Inflammatory macrophage treated with lipopolysaccharide for 1 hour (primary cell): Measurements from ENCODE around the gene PDE6A.

Experiments used
- DNase-seq, 2 donors: peaks; one replicate each; pipeline ENCODE4 v3.0.0-alpha.2; 2020 to 2022

The PDE6A gene

DNA sequence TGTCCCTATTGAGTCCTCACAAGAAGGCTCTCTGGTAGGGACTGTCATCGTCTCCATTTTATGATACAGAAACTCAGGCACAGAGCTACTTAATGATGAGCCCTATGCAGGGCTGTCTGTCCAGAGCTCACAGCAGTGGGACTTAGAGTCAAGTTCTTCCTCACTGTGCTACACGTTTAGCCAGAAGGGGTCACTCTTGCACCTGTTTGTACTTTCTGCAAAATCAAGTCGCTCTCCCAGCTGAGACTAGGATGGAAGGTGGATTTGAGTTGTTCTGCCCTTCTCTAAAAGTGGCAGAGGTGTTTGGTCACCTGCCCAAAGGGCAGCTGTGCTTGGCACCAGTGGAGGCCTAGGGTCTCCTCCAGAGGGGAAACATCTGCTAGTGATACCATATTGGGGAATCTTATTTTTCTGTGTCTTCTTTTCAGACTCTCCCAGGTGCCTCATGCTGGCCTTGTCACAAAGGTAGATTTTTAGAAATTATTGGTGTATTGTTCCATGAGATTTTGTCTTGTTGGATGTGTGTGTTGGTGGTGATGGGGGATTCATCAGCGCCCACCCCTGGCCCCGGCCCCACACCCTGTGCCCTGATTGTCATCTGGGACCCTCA is 110.2 kb downstream of the PDE6A start:
- DNase-seq, result peak; percentile 30 to 60

DNA sequence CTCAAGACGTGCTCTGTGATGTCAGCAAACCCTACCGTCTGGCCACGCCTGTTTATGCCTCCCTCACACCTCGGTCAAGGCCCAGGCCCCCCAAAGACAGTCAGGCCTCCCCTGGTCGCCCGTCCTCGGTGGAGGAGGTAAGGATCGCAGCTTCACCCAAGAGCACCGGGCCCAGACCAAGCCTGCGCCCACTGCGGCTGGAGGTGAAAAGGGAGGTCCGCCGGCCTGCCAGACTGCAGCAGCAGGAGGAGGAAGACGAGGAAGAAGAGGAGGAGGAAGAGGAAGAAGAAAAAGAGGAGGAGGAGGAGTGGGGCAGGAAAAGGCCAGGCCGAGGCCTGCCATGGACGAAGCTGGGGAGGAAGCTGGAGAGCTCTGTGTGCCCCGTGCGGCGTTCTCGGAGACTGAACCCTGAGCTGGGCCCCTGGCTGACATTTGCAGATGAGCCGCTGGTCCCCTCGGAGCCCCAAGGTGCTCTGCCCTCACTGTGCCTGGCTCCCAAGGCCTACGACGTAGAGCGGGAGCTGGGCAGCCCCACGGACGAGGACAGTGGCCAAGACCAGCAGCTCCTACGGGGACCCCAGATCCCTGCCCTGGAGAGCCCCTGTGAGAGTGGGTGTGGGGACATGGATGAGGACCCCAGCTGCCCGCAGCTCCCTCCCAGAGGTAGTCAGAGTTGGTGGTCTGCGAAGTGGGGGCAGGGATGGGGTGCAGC is 111.3 kb downstream of the PDE6A start:
- DNase-seq, result no peak

DNA sequence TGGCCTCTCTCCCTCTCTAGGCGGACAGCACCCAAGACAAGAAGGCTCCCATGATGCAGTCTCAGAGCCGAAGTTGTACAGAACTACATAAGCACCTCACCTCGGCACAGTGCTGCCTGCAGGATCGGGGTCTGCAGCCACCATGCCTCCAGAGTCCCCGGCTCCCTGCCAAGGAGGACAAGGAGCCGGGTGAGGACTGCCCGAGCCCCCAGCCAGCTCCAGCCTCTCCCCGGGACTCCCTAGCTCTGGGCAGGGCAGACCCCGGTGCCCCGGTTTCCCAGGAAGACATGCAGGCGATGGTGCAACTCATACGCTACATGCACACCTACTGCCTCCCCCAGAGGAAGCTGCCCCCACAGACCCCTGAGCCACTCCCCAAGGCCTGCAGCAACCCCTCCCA is 112.0 kb downstream of the PDE6A start:
- no peak for DNase-seq

DNA sequence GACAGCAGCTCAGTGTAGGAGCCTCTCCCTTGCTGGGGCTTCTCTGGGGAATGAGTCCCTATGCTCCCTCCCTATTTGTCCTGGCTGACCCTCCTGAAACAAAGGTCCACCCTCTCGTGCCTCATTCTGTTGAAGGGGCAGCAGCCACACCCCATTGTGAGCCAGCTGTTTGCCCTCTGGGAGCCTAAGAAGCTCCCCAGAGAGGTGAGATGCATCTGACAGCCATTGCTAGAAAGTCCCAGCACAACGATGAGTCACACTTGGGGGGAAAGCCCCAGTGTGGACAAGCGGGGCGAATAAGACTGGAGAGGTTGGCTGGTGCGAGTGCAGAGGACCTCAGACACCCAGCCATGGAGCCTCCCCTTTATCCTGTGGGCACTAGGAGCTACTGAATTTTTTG is 113.1 kb downstream of the PDE6A start:
- DNase-seq, result peak; percentile 25 to 60

DNA sequence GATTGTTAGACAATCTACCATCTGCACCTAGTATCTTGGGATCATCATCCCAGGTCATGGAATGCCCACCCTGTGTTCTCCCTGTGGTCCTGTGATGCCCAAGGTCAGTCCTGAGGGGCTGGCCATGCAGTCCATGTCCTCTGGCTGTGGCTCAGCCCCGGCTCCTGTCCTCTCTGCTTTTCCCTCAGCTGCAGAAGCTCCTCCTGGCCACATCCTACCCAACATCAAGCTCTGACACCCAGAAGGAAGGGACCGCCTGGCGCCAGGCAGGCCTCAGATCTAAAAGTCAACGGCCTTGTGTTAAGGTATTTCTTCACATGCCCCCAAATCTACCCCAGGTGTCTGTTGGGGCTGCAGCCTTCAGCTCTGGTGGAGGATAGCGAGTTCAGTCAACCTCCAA is 114.0 kb downstream of the PDE6A start:
- DNase-seq, result no peak

DNA sequence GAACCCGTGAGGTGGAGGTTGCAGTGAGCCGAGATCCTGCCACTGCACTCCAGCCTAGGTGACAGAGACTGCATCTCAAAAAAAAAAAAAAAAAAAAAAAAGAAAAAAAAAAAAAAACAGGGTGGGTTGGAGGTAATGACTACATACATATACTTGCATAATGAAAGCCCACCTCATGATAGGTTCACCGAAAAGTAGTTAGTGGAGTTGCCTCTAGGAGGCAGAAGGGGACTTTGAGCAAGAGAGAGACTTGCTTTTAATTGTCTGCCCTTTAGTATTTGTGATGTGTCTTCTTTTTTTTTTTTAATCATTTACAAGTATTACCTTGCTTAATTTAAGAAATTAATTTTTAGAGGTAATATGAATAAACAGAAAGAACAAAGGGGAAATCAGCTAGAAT is 114.6 kb downstream of the PDE6A start:
- DNase-seq, result no peak

DNA sequence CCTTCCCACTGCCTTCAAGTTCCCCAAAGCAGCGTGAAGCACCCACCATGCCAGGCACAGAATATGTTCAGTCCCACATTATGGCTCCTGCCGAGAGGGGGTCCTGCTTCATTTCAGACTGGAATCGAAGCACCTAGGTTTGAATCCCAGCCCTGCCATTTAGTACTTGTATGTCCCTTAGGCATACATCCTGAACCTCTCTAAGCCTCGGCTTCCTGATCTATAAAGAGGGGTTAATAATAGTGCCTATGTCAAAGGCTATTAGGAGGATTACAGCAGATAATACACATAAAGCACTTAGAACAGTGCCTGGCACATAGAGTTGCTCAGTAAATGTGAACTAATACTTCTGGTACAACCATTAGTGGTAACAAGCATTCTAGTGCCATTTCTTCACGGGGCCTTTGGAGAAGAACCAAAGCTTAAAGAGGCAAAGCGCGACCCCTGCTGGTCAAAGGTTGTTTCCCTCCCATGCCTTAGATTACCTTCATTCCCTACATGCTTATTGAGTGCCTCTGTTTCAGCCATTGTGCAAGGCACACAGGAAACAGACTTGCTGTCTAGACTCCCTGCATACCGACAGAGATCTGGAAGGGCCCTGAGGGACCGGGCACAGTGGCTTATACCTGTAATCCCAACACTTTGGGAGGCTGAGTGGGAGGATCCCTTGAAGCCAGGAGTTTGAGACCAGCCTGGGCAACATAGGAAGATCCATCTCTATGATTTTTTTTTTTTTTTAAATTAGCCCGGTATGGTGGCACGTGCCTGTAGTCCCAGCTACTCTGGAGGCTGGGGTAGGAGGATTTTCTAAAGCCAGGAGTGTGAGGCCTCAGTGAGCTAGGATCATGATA is 116.2 kb downstream of the PDE6A start:
- DNase-seq, result peak; percentile 86 to 99

DNA sequence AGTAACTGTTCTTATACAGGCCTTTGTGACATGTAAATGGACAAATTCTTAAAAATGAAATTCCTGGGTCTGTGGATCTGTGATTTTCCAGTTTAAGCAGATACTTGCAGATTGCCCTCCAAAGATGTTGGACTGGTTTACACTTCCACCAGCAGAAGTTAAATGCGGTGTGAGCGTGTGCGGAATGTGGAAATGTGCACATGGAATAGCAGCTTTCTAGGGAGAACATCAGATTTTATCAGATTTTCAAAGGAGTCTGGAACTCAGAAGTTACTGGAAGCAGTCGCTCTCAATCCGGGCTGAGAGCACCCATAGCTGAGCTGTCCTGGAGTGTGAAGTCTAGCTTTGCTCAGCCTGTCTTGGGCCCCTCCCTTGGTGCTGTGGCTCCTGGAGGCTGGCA is 117.0 kb downstream of the PDE6A start:
- no peak for DNase-seq

DNA sequence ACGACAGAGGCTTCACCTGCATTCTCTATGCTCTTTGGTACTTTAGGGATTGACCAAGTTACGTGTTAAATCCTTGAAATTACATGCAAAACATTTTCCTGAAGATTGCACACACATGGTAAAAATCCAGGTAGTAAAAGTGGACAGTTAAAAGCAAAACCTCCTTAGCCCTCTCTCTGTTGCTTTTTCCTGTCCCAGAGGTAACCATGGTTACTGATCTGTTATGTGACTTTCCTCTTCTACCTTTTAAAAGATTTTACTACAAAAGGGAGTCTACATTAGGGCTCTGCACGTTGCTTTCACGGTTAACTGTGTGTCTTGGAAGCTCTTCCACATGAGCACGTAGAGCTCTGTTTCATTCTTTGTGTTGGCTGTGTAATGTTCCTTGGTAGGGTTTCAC is 117.5 kb downstream of the PDE6A start:
- no peak for DNase-seq

DNA sequence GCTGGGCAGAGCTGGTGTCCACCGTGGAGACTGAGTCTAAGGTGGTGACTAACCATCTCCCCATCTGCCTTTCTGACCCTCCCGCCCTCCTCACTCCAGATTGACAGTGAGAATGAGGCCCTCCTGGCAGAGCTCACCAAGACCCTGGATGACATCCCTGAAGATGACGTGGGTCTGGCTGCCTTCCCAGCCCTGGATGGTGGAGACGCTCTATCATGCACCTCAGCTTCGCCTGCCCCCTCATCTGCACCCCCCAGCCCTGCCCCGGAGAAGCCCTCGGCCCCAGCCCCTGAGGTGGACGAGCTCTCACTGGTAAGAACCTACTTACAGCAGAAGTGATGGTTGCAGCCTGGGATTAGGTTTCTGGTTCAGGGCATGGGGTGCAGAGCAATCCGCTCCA is 118.0 kb downstream of the PDE6A start:
- DNase-seq, result no peak

DNA sequence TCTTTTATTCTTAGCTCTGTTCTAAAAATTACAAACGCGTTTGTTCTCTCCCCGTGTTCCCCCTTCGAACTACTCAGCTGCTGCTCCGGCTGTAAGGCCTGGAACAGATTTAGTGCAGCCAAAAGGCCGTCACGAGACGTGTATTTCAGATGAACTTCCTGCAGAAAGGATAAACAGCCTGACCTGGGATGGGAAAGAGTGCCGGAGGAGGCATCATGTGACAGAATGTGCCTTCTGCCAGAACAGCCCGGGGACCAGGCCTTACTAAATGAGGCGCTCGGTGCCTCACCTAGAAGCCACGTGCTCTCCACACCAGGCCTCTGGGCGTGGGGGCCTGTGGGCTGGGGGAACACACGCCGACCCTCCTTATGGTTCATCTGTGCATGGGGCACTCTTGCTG is 119.7 kb downstream of the PDE6A start:
- no peak for DNase-seq

DNA sequence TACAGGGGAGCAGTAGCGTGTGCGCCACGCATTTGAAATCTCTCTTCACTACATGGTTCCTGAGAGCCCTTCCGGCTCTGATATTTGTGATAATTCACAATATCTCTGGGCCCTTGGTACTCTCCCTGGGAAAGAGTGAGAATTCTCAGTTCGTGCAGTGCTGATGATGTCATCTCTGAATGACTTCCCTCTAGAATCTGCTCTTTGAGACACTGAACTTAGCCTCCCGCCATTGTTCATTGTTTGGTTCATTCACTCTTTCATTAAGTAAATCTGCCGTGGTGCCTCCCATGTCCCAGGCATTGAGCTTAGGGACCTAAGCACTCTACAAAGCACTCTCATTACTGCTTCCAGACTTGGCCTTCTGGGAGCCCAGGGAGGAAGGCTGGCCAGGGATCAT is 120.5 kb downstream of the PDE6A start:
- no peak for DNase-seq

DNA sequence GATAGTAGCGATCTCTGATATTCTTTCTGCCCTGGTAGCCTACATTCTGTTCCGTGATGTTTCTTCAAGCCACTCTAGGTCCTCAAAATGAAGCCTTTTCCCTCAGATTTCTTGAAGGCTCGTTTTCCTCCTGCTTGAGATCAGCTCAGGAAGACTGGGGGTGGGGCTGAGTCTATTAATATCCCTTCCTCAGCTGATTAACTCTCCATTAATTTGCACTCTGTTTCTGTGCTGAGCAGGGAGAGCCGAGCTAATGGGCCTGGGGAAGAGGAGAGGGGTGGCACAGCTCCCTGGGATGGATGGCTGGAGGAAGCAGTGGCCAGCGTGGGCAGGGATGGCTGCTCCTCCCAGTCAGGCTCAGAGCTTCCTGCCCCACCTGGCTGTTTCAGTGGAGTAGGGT is 121.2 kb downstream of the PDE6A start:
- DNase-seq, result no peak

DNA sequence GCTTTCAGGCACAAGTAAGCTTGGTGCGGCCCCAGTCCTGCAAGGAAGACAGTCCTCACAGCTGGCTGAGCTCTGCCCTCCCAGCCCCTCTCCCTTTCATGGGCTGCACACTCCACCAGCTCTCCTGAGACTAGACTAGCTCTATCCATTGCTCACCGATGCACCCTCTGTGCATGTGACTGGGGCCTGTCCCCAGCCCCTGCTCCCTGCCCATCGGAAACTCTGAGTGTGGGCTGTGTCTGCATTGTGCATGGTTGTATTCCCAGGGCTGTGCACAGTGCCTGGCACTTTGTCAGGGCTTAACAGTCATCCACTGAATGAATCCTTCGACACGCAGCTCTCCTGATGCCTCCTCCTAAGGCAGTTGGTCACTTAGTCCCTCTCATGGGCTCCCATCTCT is 122.3 kb downstream of the PDE6A start:
- DNase-seq, result no peak

DNA sequence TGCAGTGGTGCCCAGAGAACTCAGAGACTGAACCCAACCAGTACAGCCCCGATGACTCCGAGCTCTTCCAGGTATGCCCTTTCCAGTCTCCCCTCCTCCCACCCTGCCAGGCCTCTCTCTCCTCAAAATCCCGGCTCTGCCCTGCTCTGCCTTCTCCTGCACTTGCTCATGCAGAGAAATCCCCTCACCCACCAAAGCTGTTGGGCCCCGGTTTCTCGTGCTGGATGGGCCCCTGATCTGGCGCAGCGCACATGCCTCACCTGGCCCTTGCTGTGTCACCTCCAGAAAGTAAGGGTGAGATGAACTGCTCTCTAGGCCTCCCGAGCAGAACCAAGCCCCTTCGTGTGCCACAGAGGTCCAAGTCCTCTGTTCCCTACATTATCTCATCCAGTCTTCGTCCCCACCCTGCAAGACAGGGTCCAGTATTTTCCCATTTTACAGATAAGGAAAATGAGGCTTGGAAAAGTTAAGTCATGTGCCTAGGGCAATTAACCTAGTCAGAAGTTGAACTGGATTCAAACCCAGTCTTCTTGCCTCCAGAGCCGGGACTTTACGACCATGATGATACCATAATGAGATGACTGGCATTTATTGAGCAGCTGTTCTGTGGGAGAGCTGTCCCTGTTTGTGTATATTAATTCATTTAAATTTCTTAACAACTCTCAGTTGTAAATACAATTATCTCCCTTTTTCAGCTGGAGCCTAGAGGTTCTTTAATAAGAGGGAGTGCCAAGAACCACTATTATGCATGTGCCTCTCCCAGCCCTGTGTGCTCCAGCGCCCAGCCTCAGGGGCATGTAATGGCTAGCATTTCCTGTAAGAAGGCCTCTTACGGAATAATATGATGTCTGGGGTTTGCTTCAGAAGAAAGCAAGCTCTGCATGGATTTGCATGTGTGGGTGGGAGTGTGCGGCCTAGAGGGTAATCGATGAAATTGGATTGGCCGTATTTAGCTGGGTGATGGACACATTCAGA is 123.8 kb downstream of the PDE6A start:
- no peak for DNase-seq

DNA sequence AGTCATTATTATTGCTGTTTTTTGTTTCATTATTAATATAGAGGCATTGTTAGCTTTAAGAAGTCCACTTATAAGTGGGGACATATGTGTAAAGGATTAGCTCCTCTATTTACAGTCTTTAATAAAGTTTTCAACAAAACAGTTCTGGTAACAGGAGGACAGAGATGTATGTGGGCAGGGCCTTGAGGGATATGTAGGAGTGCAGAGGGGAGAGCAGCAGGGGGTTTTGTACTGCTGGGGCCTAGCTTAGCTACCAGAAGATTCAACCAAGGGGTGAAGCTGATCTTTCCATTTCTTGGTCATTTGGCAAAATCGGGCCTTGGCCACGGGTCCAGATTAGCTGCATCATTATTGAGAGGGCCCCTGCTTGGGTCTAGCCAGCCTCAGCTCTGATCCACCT is 124.6 kb downstream of the PDE6A start:
- DNase-seq, result no peak

DNA sequence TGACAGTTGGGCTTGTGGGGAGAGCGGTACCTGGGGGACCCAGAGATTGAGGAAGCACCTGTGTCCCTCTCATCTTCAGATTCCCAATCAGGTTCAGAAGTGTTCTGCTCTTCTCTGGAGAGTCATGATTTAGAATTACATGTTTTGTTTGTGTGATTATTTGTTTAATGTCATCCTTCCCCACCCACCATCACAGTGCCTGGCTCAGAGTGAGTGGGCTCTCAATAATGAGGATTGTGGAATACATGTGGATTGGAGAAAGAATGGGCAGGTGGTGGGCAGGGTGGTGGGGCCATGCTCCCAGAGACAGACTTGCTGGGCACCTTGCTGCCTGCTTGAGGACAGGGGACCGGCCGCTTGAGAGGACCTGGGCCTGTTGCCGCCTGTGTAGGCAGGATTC is 126.5 kb downstream of the PDE6A start:
- no peak for DNase-seq

DNA sequence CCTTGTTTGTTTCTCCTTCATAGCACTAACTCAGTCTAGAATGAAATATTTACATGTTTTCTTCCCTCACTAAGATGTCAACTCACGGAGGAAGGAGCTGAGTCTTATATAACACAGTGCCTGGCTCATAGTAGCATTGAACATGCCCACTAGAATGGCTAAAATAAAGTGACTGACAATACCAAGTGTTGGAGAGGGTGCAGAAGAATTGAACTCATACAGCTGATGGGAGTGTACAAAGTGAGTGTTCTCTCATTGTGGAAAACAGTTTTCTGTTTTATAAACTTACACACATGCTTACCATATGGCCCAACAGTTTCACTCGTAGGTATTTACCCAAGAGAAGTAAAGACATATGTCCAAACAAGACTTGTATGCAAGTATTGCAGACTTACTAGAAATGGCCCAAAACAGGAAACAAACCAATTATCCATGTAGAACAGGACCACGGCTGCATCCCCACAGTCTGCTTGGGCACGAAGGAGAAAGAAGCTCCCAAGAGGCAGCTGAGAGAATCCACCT is 127.0 kb downstream of the PDE6A start:
- DNase-seq, result no peak

DNA sequence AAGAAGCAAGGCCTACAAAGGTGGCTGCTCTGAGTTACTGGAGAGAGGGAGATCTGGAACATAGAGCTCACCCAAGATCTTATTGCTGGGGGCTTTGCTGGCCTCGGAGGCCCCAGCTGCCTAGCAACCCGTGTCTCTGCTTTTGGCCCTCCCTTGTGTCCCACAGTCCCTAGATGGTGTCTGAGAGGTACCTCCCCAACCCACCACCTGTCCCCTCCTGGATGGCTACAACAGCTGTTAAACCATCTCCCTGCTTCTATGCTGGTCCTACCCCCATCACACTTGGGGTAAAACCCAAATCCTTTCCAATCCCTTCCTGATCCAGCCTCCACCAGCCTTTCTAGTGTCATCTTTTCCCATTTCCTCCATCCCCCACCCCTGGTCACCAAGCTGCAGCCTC is 127.9 kb downstream of the PDE6A start:
- DNase-seq, result no peak

DNA sequence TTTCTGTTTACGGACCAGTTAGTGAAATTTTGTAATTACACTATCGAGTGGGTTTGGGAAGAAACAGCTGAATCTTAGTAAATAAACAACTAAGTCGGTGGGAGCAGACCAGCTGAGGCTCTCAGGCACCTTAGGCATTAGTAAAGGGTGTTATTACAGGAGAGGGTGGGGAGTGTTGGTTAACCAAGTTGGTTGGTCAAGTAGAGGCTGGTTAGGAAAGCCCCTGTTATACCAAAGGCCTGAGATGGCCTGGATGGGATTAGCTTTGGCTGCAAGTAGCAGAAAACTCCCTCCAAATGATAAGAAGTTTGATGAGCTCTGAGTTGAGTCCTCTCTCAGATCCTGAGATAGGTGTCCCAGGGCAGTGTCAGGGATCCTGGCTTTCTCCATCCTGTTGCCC is 133.1 kb downstream of the PDE6A start:
- no peak for DNase-seq

DNA sequence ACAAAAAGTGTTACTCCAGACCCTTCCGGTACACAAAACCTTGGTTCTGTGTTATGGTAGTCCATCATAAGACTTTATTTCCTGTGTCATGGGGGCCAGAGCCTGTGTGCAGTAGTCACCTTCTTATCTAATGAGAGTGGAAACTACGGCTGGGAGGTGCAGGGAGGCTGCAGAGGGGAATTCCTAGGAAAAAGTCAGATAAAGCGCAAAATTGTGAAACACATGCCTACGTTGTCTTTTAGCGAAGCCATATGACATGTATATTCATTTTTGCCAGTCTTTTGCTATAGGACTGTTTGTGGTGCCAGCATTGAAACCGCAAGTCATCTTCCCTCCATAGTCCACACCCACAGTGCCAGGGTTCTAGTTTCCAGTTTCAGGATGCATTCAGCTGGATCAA is 133.7 kb downstream of the PDE6A start:
- DNase-seq, result peak; percentile 67 to 97

DNA sequence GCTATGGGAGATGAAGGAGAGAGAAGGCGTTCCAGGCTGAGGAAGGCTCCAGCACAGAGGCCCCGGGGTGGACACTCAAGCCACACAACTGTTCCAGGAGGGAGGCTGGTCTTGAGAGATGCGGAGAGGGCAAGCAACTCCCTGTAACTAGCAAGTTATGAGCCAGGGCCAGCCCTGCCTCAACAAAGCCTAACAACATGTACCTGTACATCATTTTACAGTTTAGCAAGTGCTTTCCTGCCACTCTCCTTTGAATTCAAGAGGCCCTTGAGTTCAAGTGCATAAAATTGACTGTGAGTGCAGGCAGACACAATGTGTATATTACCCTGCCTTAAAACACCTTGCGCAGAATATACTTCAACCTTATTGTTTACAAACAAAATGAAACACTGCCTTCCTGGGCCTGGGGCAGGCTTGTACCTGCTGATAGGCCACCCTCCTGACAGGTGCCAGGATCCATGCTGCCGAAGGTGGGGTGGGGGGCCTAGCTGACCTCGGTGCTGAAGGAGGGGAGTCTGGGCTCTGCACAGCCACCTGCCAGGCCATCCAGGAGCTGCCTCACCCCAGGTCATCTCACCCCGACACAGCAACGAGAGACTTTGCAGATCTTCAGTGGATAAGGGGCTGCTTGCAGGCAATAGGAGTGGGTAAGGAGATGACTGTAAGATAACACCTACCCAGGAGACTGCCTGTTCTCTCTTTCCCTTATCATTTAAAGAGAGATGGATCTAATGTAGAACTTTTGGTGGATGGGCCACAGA is 134.5 kb downstream of the PDE6A start:
- DNase-seq, result no peak
